ENCODE data around the gene ESPNL. TPM values are rescaled to one million over a fixed set of nuclear protein-coding genes. Genes with fewer than 3 reads are reported as not detected.

ESPNL gene
- total and polyA plus RNA-seq, 2 of the 4 experiments (the other 2 are of a cell fraction): 2.0 TPM

- H3K4me1 ChIP-seq (ENCODE audit: control insufficient read depth, insufficient read depth, low read length): no peaks in the 10 kb centered on the region
- no peak overlapping the region for H3K4me2 ChIP-seq (ENCODE audit: low read depth, low read length)
- H3K14ac ChIP-seq (replicated peaks; ENCODE audit: low read depth, low read length): no peak overlapping the region
- H3K4ac ChIP-seq (ENCODE audit: low read depth, low read length): no peak overlapping the region
- no peak overlapping the region for H2AFZ ChIP-seq (replicated peaks; ENCODE audit: low read length, poor library complexity)
- no peak overlapping the region for H3K18ac ChIP-seq (ENCODE audit: low read depth, low read length)
- no peak overlapping the region for H3K9ac ChIP-seq (ENCODE audit: low read depth, low read length)
- no peaks in the 10 kb centered on the region for H4K20me1 ChIP-seq (ENCODE audit: insufficient read depth, low read length)
- DNase-seq (no peak), ATAC-seq (ENCODE audit: low read depth) (no peak)
- H4K5ac ChIP-seq (ENCODE audit: low read depth, low read length): no peak overlapping the region
- H2BK15ac ChIP-seq (ENCODE audit: low read depth, low read length): no peak overlapping the region
- H2BK120ac ChIP-seq (ENCODE audit: low read depth, low read length): no peak overlapping the region
- no peak overlapping the region for H3K4me3 ChIP-seq (ENCODE audit: insufficient read depth, low read depth, low read length)
- H2BK5ac ChIP-seq (ENCODE audit: low read depth, low read length, poor library complexity, severe bottlenecking): no peak overlapping the region
- CTCF ChIA-PET: no interaction called here
- in situ Hi-C loops (cut with MboI; ENCODE audit: low sequenced_read_pairs) (no loop called here), intact Hi-C loops (cut with micrococcal nuclease) (loop anchor here (2.0 kb wide), 1 partner anchor 248 kb away; the partner anchor contains the start of gene RAMP1), dilution Hi-C loops (cut with HindIII; ENCODE audit: low sequenced_read_pairs, unreplicated experiment) (no loop called here)
- no peaks in the 10 kb centered on the region for H3K36me3 ChIP-seq (ENCODE audit: control insufficient read depth, insufficient read depth, low read length)
- peaks cover 2% of the 10 kb centered on the region; the same call in 1 of the 2 replicates for H3K9me3 ChIP-seq (ENCODE audit: control insufficient read depth, insufficient read depth, low read length)
- TF ChIP-seq, protein P1, sequence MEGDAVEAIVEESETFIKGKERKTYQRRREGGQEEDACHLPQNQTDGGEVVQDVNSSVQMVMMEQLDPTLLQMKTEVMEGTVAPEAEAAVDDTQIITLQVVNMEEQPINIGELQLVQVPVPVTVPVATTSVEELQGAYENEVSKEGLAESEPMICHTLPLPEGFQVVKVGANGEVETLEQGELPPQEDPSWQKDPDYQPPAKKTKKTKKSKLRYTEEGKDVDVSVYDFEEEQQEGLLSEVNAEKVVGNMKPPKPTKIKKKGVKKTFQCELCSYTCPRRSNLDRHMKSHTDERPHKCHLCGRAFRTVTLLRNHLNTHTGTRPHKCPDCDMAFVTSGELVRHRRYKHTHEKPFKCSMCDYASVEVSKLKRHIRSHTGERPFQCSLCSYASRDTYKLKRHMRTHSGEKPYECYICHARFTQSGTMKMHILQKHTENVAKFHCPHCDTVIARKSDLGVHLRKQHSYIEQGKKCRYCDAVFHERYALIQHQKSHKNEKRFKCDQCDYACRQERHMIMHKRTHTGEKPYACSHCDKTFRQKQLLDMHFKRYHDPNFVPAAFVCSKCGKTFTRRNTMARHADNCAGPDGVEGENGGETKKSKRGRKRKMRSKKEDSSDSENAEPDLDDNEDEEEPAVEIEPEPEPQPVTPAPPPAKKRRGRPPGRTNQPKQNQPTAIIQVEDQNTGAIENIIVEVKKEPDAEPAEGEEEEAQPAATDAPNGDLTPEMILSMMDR (conservative IDR thresholded peaks at IDR 0.05; ENCODE audit: low read depth, low read length): 0 out of 2 replicates have a peak, but pooled peaks have one; percentile 11
- TF ChIP-seq NFE2L2 (IDR thresholded peaks at IDR 0.05; ENCODE audit: low read depth, low read length): no peak
- H4K8ac ChIP-seq (ENCODE audit: low read depth in 2 of 2, low read length in 2 of 2): no peak overlapping the region
- no TSS peak for BruUV-seq (replicated peaks)
- H2AK9ac ChIP-seq (replicated peaks; ENCODE audit: low read depth, low read length, poor library complexity): no peak overlapping the region
- no peaks in the 10 kb centered on the region for H3K79me1 ChIP-seq (ENCODE audit: low read depth in 1 of 2, low read length in 2 of 2)
- H4K91ac ChIP-seq (ENCODE audit: insufficient read depth, low read depth, low read length): no peak overlapping the region
- no peaks in the 10 kb centered on the region; the same call in 1 of the 2 replicates for H3K27me3 ChIP-seq (ENCODE audit: control insufficient read depth, insufficient read depth, low read length)
- WGBS, 2 experiments (ENCODE audit: extremely low coverage in 2 of 2, insufficient read length in 1 of 2): 100% methylated on average over 1 of the region's 13 CpGs; no CpG with 5 or more reads in 1 of the 2 experiments
- H3K27ac ChIP-seq (ENCODE audit: insufficient read depth, low read length): no peak overlapping the region
- no peak overlapping the region for H2BK20ac ChIP-seq (ENCODE audit: low read depth, low read length)
- no peak overlapping the region for H3K56ac ChIP-seq (ENCODE audit: extremely low read depth, insufficient read depth, low read length)
- no peak overlapping the region for H3K23ac ChIP-seq (ENCODE audit: low read depth, low read length)
- POLR2A ChIA-PET (ENCODE audit: unreplicated experiment): no interaction called here
- H3K9me1 ChIP-seq (ENCODE audit: insufficient read depth, low read length): no peaks in the 10 kb centered on the region
- no peak overlapping the region for H2AK5ac ChIP-seq (ENCODE audit: low read depth, low read length)
These were observed 6.2 kb downstream of the ESPNL start for GRCh38 chr2:238106339-238106697.

Measured in IMR-90 (cell line).